Stimulated activated naive B cell treated with anti-CD40 and anti-IgM and Interleukin-4, amounts not matched to agents 10 μg/mL and 1 μg/mL and 100 μg/mL, for 72 hours (primary cell): ENCODE results near the gene SIKE1.
"Not testable (repeated sequence)": the region's sequence is repeated elsewhere in the genome, so short reads cannot be mapped to it uniquely, and the experiment has no call there.

Experiments
- ATAC-seq, 2 donors: fragments of 150-1000 bp; cut with Tn5 transposase; replicated peaks; 2 replicates each; pipeline ENCODE4 v1.10.0; 2021; ENCODE audit warnings: moderate library complexity in 1 of 2
- DNase-seq: peaks from one replicate; pipeline ENCODE4 v3.0.0; 2021
- H3K27ac Mint-ChIP-seq: one replicate; pipeline ENCODE4 v1.8.0; 2022; ENCODE audit warnings: mild to moderate bottlenecking, mixed read lengths
- H3K27me3 Mint-ChIP-seq, 2 donors: one replicate each; pipeline ENCODE4 v1.8.0; 2022; ENCODE audit warnings: mixed read lengths in 2 of 2
- H3K36me3 Mint-ChIP-seq, 2 donors: one replicate each; pipeline ENCODE4 v1.8.0; 2022; ENCODE audit warnings: mixed read lengths in 2 of 2, mild to moderate bottlenecking in 1 of 2
- H3K4me1 Mint-ChIP-seq, 2 donors: one replicate each; pipeline ENCODE4 v1.8.0; 2022; ENCODE audit warnings: mixed read lengths in 2 of 2, mild to moderate bottlenecking in 1 of 2
- H3K4me3 Mint-ChIP-seq, 2 donors: one replicate each; pipeline ENCODE4 v1.8.0; 2022; ENCODE audit warnings: mild to moderate bottlenecking in 2 of 2, mixed read lengths in 2 of 2, moderate library complexity in 1 of 2
- H3K9me3 Mint-ChIP-seq, 2 donors: one replicate each; pipeline ENCODE4 v1.8.0; 2022; ENCODE audit warnings: mixed read lengths in 2 of 2, mild to moderate bottlenecking in 1 of 2

SIKE1 gene

GRCh38 chr1:114780344-114781226 lies at the start of gene SIKE1:
Gene SIKE1, minus strand, starts transcription at chr1:114780685. Its CDS starts 78 bp downstream, at chr1:114780607.
- H3K27ac Mint-ChIP-seq: peak within 1 kb of the TSS; percentile 99
- no peaks in the 10 kb centered on the region for H3K9me3 Mint-ChIP-seq
- H3K27me3 Mint-ChIP-seq: peaks cover 0 to 12% of the 10 kb centered on the region in 2 donors
- DNase-seq (peak; percentile 93), ATAC-seq (peak; percentile 100)
- H3K36me3 Mint-ChIP-seq: peaks cover 7 to 28% of the 10 kb centered on the region in 2 donors
- peak within 1 kb of the TSS; percentile 99 to 100 for H3K4me3 Mint-ChIP-seq
- peaks cover 8 to 17% of the 10 kb centered on the region in 2 donors for H3K4me1 Mint-ChIP-seq

- H3K27me3 Mint-ChIP-seq, H3K9me3 Mint-ChIP-seq, H3K36me3 Mint-ChIP-seq: not testable (repeated sequence)
These were observed 49.6 kb upstream of the SIKE1 start for GRCh38 chr1:114830075-114830474.

GRCh38 chr1:114828251-114828650 lies 47.8 kb upstream of the SIKE1 start:
- DNase-seq: no peak
- H3K9me3 Mint-ChIP-seq: peaks cover 10 to 12% of the 10 kb centered on the region in 2 donors

More at GRCh38 chr1:114830075-114830474, 49.6 kb upstream of the SIKE1 start:
- H3K4me1 Mint-ChIP-seq, DNase-seq, H3K27ac Mint-ChIP-seq, H3K4me3 Mint-ChIP-seq, ATAC-seq: not testable (repeated sequence)

GRCh38 chr1:114821978-114822377 lies 41.5 kb upstream of the SIKE1 start:
- H3K9me3 Mint-ChIP-seq: peaks cover 15 to 22% of the 10 kb centered on the region in 2 donors
- no peaks in the 10 kb centered on the region for H3K36me3 Mint-ChIP-seq
- no peak overlapping the region for H3K4me3 Mint-ChIP-seq
- no peaks in the 10 kb centered on the region for H3K4me1 Mint-ChIP-seq
- DNase-seq (no peak), ATAC-seq (no peak)
- no peak overlapping the region for H3K27ac Mint-ChIP-seq
- peaks cover 0 to 4% of the 10 kb centered on the region in 2 donors for H3K27me3 Mint-ChIP-seq

More at GRCh38 chr1:114828251-114828650, 47.8 kb upstream of the SIKE1 start:
- no peak for ATAC-seq
- H3K27ac Mint-ChIP-seq: no peak overlapping the region
- H3K27me3 Mint-ChIP-seq: peaks cover 4 to 5% of the 10 kb centered on the region in 2 donors
- no peak overlapping the region for H3K4me3 Mint-ChIP-seq
- no peaks in the 10 kb centered on the region for H3K36me3 Mint-ChIP-seq
- H3K4me1 Mint-ChIP-seq: no peaks in the 10 kb centered on the region

GRCh38 chr1:114820392-114820791 lies 39.9 kb upstream of the SIKE1 start:
- H3K9me3 Mint-ChIP-seq: peaks cover 15 to 20% of the 10 kb centered on the region in 2 donors
- H3K36me3 Mint-ChIP-seq: no peaks in the 10 kb centered on the region
- H3K27me3 Mint-ChIP-seq: peaks cover 0 to 4% of the 10 kb centered on the region in 2 donors
- ATAC-seq (no peak), DNase-seq (no peak)
- no peak overlapping the region for H3K4me3 Mint-ChIP-seq
- no peaks in the 10 kb centered on the region for H3K4me1 Mint-ChIP-seq
- H3K27ac Mint-ChIP-seq: no peak overlapping the region

GRCh38 chr1:114819869-114820268 lies 39.4 kb upstream of the SIKE1 start:
- Mint-ChIP-seq H3K4me3 (no peak overlapping the region), H3K4me1 (no peaks in the 10 kb centered on the region), H3K9me3 (peaks cover 12 to 17% of the 10 kb centered on the region in 2 donors), H3K27ac (no peak overlapping the region), H3K27me3 (peaks cover 0 to 4% of the 10 kb centered on the region in 2 donors), H3K36me3 (no peaks in the 10 kb centered on the region)
- ATAC-seq: no peak
- DNase-seq: no peak

- not testable (repeated sequence) for H3K4me3 Mint-ChIP-seq, H3K27ac Mint-ChIP-seq, DNase-seq, H3K4me1 Mint-ChIP-seq, H3K9me3 Mint-ChIP-seq, ATAC-seq, H3K36me3 Mint-ChIP-seq
- peaks cover 20 to 21% of the 10 kb centered on the region in 2 donors for H3K27me3 Mint-ChIP-seq
These were observed 24.0 kb upstream of the SIKE1 start for GRCh38 chr1:114804449-114804848.

GRCh38 chr1:114803001-114803400 lies 22.5 kb upstream of the SIKE1 start:
- H3K36me3 Mint-ChIP-seq: peaks cover 0 to 2% of the 10 kb centered on the region in 2 donors
- no peak overlapping the region for H3K27ac Mint-ChIP-seq
- peaks cover 19 to 23% of the 10 kb centered on the region in 2 donors for H3K27me3 Mint-ChIP-seq
- H3K4me1 Mint-ChIP-seq: no peaks in the 10 kb centered on the region
- peaks cover 0 to 4% of the 10 kb centered on the region in 2 donors for H3K9me3 Mint-ChIP-seq
- ATAC-seq: no peak
- no peak overlapping the region for H3K4me3 Mint-ChIP-seq
- no peak for DNase-seq

- H3K4me1 Mint-ChIP-seq: no peaks in the 10 kb centered on the region
- peaks cover 0 to 4% of the 10 kb centered on the region in 2 donors for H3K9me3 Mint-ChIP-seq
- H3K27ac Mint-ChIP-seq: no peak overlapping the region
- ATAC-seq (no peak), DNase-seq (no peak)
- peaks cover 32 to 44% of the 10 kb centered on the region in 2 donors for H3K27me3 Mint-ChIP-seq
- H3K36me3 Mint-ChIP-seq: peaks cover 0 to 3% of the 10 kb centered on the region in 2 donors
- H3K4me3 Mint-ChIP-seq: no peak overlapping the region
These were observed 13.6 kb upstream of the SIKE1 start for GRCh38 chr1:114794038-114794437.

- H3K4me1 Mint-ChIP-seq, H3K27ac Mint-ChIP-seq, ATAC-seq, H3K4me3 Mint-ChIP-seq, DNase-seq: not testable (repeated sequence)
- H3K27me3 Mint-ChIP-seq: peaks cover 42 to 66% of the 10 kb centered on the region in 2 donors
- H3K9me3 Mint-ChIP-seq: peaks cover 13 to 19% of the 10 kb centered on the region in 2 donors
- H3K36me3 Mint-ChIP-seq: peaks cover 11 to 15% of the 10 kb centered on the region in 2 donors
These were observed 10.1 kb upstream of the SIKE1 start for GRCh38 chr1:114790581-114790980.

GRCh38 chr1:114786440-114786839 lies 6.0 kb upstream of the SIKE1 start:
- H3K4me3 Mint-ChIP-seq, ATAC-seq, DNase-seq, H3K27ac Mint-ChIP-seq, H3K4me1 Mint-ChIP-seq: not testable (repeated sequence)
- H3K27me3 Mint-ChIP-seq: peaks cover 31 to 53% of the 10 kb centered on the region in 2 donors
- peaks cover 13 to 19% of the 10 kb centered on the region in 2 donors for H3K9me3 Mint-ChIP-seq
- H3K36me3 Mint-ChIP-seq: peaks cover 11 to 15% of the 10 kb centered on the region in 2 donors

- Mint-ChIP-seq H3K9me3 (peaks cover 12 to 13% of the 10 kb centered on the region in 2 donors), H3K4me3 (no peak overlapping the region), H3K27ac (no peak overlapping the region), H3K36me3 (peaks cover 14 to 24% of the 10 kb centered on the region in 2 donors), H3K4me1 (peaks cover 8 to 17% of the 10 kb centered on the region in 2 donors), H3K27me3 (peaks cover 14 to 30% of the 10 kb centered on the region in 2 donors)
- DNase-seq (no peak), ATAC-seq (no peak)
These were observed 2.0 kb upstream of the SIKE1 start for GRCh38 chr1:114782476-114782875.

- H3K27me3 Mint-ChIP-seq: peaks cover 0 to 5% of the 10 kb centered on the region in 2 donors
- H3K4me3 Mint-ChIP-seq: peak overlapping the region; percentile 99 to 100
- peaks cover 8 to 17% of the 10 kb centered on the region in 2 donors for H3K4me1 Mint-ChIP-seq
These were observed 763 bp downstream of the SIKE1 start for GRCh38 chr1:114779722-114780121.

GRCh38 chr1:114776726-114777125 lies 3.8 kb downstream of the SIKE1 start:
- H3K27me3 Mint-ChIP-seq, H3K4me3 Mint-ChIP-seq, H3K27ac Mint-ChIP-seq, H3K9me3 Mint-ChIP-seq, ATAC-seq, DNase-seq: not testable (repeated sequence)
- peaks cover 8 to 17% of the 10 kb centered on the region in 2 donors for H3K4me1 Mint-ChIP-seq
- H3K36me3 Mint-ChIP-seq: peaks cover 11 to 31% of the 10 kb centered on the region in 2 donors

More at GRCh38 chr1:114779722-114780121, 763 bp downstream of the SIKE1 start:
- DNase-seq (no peak), ATAC-seq (no peak)
- H3K27ac Mint-ChIP-seq: peak overlapping the region; percentile 99
- no peaks in the 10 kb centered on the region for H3K9me3 Mint-ChIP-seq
- H3K36me3 Mint-ChIP-seq: peaks cover 11 to 28% of the 10 kb centered on the region in 2 donors
